H1 (cell line): ENCODE data around the gene ECI1. TPM values are rescaled to one million over a fixed set of nuclear protein-coding genes. Genes with fewer than 3 reads are reported as not detected.

Experiments
- CTCF ChIA-PET: fragments of 300-600 bp; sonication (Branson Sonifier 250); formaldehyde crosslinking; loops from one replicate; lab custom pipeline; 2021; ENCODE audit not compliant: partially characterized antibody; lab: Charles Lee
- POLR2A ChIA-PET: fragments of 300-600 bp; sonication (Branson Sonifier 250); formaldehyde crosslinking; loops from one replicate; lab custom pipeline; 2021; ENCODE audit warnings: inconsistent platforms; ENCODE audit not compliant: partially characterized antibody; lab: Charles Lee
- DNase-seq, 2 experiments: peaks; one replicate each; pipeline versions ENCODE4 v3.0.0 to v3.0.0-alpha.2; 2010 to 2022; ENCODE audit warnings: low spot score in 2 of 2, low read depth in 1 of 2, mixed read lengths in 1 of 2
- FAIRE-seq: peaks from 2 replicates; lab custom pipeline; 2011; peaks lifted over from hg19 to GRCh38; lab: Jason Lieb, UNC
- H2AFZ ChIP-seq: 2 replicates; pipeline ENCODE4 v1.8.1; 2012; ENCODE audit warnings: low read length, inconsistent platforms
- H2AK5ac ChIP-seq: 2 replicates; pipeline ENCODE4 v1.6.1; 2013; ENCODE audit warnings: low read depth, low read length
- H2BK120ac ChIP-seq: replicated peaks from 2 replicates; pipeline ENCODE3; 2013; ENCODE audit warnings: low read depth, low read length, inconsistent platforms
- H2BK12ac ChIP-seq: 2 replicates; pipeline ENCODE4 v1.6.1; 2013; ENCODE audit warnings: low read depth, low read length
- H2BK15ac ChIP-seq: 2 replicates; pipeline ENCODE4 v1.6.1; 2013; ENCODE audit warnings: low read length
- H2BK20ac ChIP-seq: 2 replicates; pipeline ENCODE4 v1.6.1; 2013; ENCODE audit warnings: low read length
- H2BK5ac ChIP-seq: 2 replicates; pipeline ENCODE4 v1.6.1; 2013; ENCODE audit warnings: low read depth, low read length
- H3K14ac ChIP-seq: 2 replicates; pipeline ENCODE4 v1.6.1; 2013; ENCODE audit warnings: inconsistent platforms; ENCODE audit not compliant: insufficient read length
- H3K18ac ChIP-seq: 2 replicates; pipeline ENCODE4 v1.6.1; 2013; ENCODE audit warnings: low read length; ENCODE audit errors: extremely low read depth
- H3K23ac ChIP-seq: 2 replicates; pipeline ENCODE4 v1.6.1; 2013; ENCODE audit warnings: inconsistent platforms; ENCODE audit not compliant: insufficient read length
- H3K23me2 ChIP-seq: 2 replicates; pipeline ENCODE4 v1.6.1; 2013; ENCODE audit warnings: low read depth, low read length
- H3K27ac ChIP-seq: 2 replicates; pipeline ENCODE4 v1.6.1; 2011; ENCODE audit warnings: low read depth, low read length, inconsistent platforms
- H3K27me3 ChIP-seq, 4 experiments: replicated peaks in 1 of 4; 1 replicate in 1 of 4; 2 replicates in 3 of 4; pipeline versions ENCODE4 v1.6.1 to v1.8.1; 2011 to 2013; ENCODE audit warnings: low read length in 3 of 4, mild to moderate bottlenecking in 3 of 4, inconsistent platforms in 2 of 4, mixed read lengths in 2 of 4, moderate library complexity in 1 of 4; ENCODE audit not compliant: control insufficient read depth in 3 of 4, insufficient read depth in 3 of 4; ENCODE audit errors: extremely low read depth in 1 of 4
- H3K36me3 ChIP-seq, 4 experiments: 2 replicates each; pipeline versions ENCODE4 v1.6.1 to v1.8.1; 2011 to 2013; ENCODE audit warnings: mild to moderate bottlenecking in 4 of 4, low read length in 3 of 4, moderate library complexity in 2 of 4, control low read depth in 1 of 4, inconsistent platforms in 1 of 4; ENCODE audit not compliant: insufficient read depth in 4 of 4, control insufficient read depth in 2 of 4
- H3K4ac ChIP-seq: replicated peaks from 2 replicates; pipeline ENCODE3; 2013; ENCODE audit warnings: low read length, low read depth, mixed read lengths, inconsistent platforms; ENCODE audit not compliant: insufficient read length
- H3K4me1 ChIP-seq, 4 experiments: replicated peaks in 1 of 4; 1 replicate in 1 of 4; 2 replicates in 3 of 4; pipeline versions ENCODE4 v1.6.1 to v1.8.1; 2011 to 2013; ENCODE audit warnings: low read length in 3 of 4, inconsistent platforms in 2 of 4, mixed read lengths in 1 of 4; ENCODE audit not compliant: insufficient read depth in 4 of 4, control insufficient read depth in 3 of 4
- H3K4me2 ChIP-seq, 2 experiments: 2 replicates each; pipeline versions ENCODE4 v1.6.1 to v1.8.1; 2011 to 2013; ENCODE audit warnings: low read depth in 2 of 2, low read length in 2 of 2, control low read depth in 1 of 2, inconsistent platforms in 1 of 2, mild to moderate bottlenecking in 1 of 2; ENCODE audit not compliant: insufficient read depth in 1 of 2
- H3K4me3 ChIP-seq, 4 experiments: fragments of 200-600, 300-600 bp in 1 of 4; sonication (generic), shearing (Covaris generic), sonication (Bioruptor Twin) in 1 of 4; 2 replicates each; pipeline versions ENCODE4 v1.5.1 to v1.8.1; 2011 to 2016; ENCODE audit warnings: low read length in 4 of 4, low read depth in 3 of 4, control low read depth in 2 of 4, inconsistent platforms in 2 of 4, mild to moderate bottlenecking in 2 of 4, mixed read lengths in 1 of 4, moderate library complexity in 1 of 4; ENCODE audit not compliant: insufficient read depth in 2 of 4; ENCODE audit errors: extremely low read depth in 1 of 4
- H3K56ac ChIP-seq: replicated peaks from 2 replicates; pipeline ENCODE3; 2013; ENCODE audit warnings: low read depth, mild to moderate bottlenecking, mixed read lengths, low read length, inconsistent platforms; ENCODE audit not compliant: insufficient read length
- H3K79me1 ChIP-seq: 2 replicates; pipeline ENCODE4 v1.6.1; 2013; ENCODE audit warnings: low read depth, low read length, control low read depth
- H3K79me2 ChIP-seq, 2 experiments: 2 replicates each; pipeline versions ENCODE4 v1.6.1 to v1.8.1; 2012 to 2013; ENCODE audit warnings: low read length in 2 of 2, mild to moderate bottlenecking in 2 of 2, inconsistent platforms in 1 of 2; ENCODE audit not compliant: insufficient read depth in 2 of 2, control insufficient read depth in 1 of 2
- H3K9ac ChIP-seq, 4 experiments: replicated peaks in 1 of 4; 1 replicate in 1 of 4; 2 replicates in 3 of 4; pipeline versions ENCODE4 v1.6.1 to v1.8.1; 2011 to 2013; ENCODE audit warnings: low read depth in 3 of 4, low read length in 3 of 4, control low read depth in 2 of 4, mild to moderate bottlenecking in 2 of 4, moderate library complexity in 2 of 4, inconsistent platforms in 1 of 4; ENCODE audit errors: extremely low read depth in 1 of 4
- H3K9me3 ChIP-seq, 2 experiments: 2 replicates each; pipeline versions ENCODE4 v1.6.1 to v1.8.1; 2012 to 2013; ENCODE audit warnings: mild to moderate bottlenecking in 2 of 2, moderate library complexity in 2 of 2, control low read depth in 1 of 2, inconsistent platforms in 1 of 2, low read depth in 1 of 2, low read length in 1 of 2, mixed read lengths in 1 of 2; ENCODE audit not compliant: insufficient read depth in 2 of 2
- H4K20me1 ChIP-seq, 2 experiments: replicated peaks in 1 of 2; 2 replicates each; pipeline versions ENCODE3 to v1.8.1; 2011 to 2013; ENCODE audit warnings: inconsistent platforms in 2 of 2, low read length in 2 of 2, mild to moderate bottlenecking in 1 of 2; ENCODE audit not compliant: insufficient read depth in 2 of 2, control insufficient read depth in 1 of 2
- H4K5ac ChIP-seq: 2 replicates; pipeline ENCODE4 v1.6.1; 2013; ENCODE audit warnings: low read length, low read depth, mixed read lengths, inconsistent platforms; ENCODE audit not compliant: insufficient read length
- H4K8ac ChIP-seq: 2 replicates; pipeline ENCODE4 v1.8.0; 2013; ENCODE audit warnings: mild to moderate bottlenecking, moderate library complexity, low read length, inconsistent platforms; ENCODE audit not compliant: insufficient read depth; ENCODE audit errors: extremely low read depth
- H4K91ac ChIP-seq: replicated peaks from 2 replicates; pipeline ENCODE3; 2013; ENCODE audit warnings: low read length, mixed read lengths, inconsistent platforms; ENCODE audit not compliant: insufficient read length
- CHD2 ChIP-seq: IDR thresholded peaks from 2 replicates; pipeline ENCODE4 v1.6.1; 2012; ENCODE audit warnings: low read length, improper control_type of control experiment
- EGR1 ChIP-seq: IDR thresholded peaks from 2 replicates; pipeline ENCODE4 v1.6.1; 2011; ENCODE audit warnings: low read depth, low read length, borderline replicate concordance
- HDAC2 ChIP-seq, 2 experiments: fragments of 300-600 bp in 1 of 2; sonication (generic) in 1 of 2; IDR thresholded peaks; 2 replicates each; pipeline ENCODE4 v1.6.1; 2011 to 2012; ENCODE audit warnings: low read depth in 2 of 2, low read length in 2 of 2, mild to moderate bottlenecking in 2 of 2, moderate library complexity in 2 of 2, borderline replicate concordance in 1 of 2, inconsistent platforms in 1 of 2
- JUN ChIP-seq: IDR thresholded peaks from 2 replicates; pipeline ENCODE4 v1.6.1; 2011; ENCODE audit warnings: low read depth, mild to moderate bottlenecking, improper control_type of control experiment, low read length
- KDM4A ChIP-seq: IDR thresholded peaks from one replicate; pipeline ENCODE4 v1.7.1; 2012; ENCODE audit warnings: low read depth, mild to moderate bottlenecking, moderate library complexity, low read length, inconsistent platforms; ENCODE audit not compliant: severe bottlenecking
- SP4 ChIP-seq: IDR thresholded peaks from 2 replicates; pipeline ENCODE4 v1.6.1; 2012; ENCODE audit warnings: low read length, inconsistent platforms
- WGBS, 2 experiments: shearing (Covaris generic) in 1 of 2; methylation state at CpG; one replicate each; pipeline versions ENCODE4 v1.1.6 to v1.1.7; 2013 to 2015; ENCODE audit warnings: low lambda C conversion rate in 2 of 2, mixed read lengths in 2 of 2, inconsistent platforms in 1 of 2, low coverage in 1 of 2, missing lambda C conversion rate in 1 of 2; ENCODE audit not compliant: insufficient replicate concordance in 2 of 2, insufficient coverage in 1 of 2, insufficient read length in 1 of 2; ENCODE audit errors: extremely low coverage in 1 of 2, missing lambda C conversion rate in 1 of 2; 5-methylcytosine and 5-hydroxymethylcytosine counted together
- polyA plus RNA-seq, 7 experiments: library from polyadenylated mRNA; depleted of rRNA in 3 of 7; stranded (reverse) in 5 of 7; unstranded in 2 of 7; fragments of >200 nt in 5 of 7; fragments of 200-250 nt in 2 of 7; gene quantifications; 1 replicate in 5 of 7; 2 replicates in 1 of 7; 4 replicates in 1 of 7; pipeline versions ENCODE4 v1.2.1 to v1.2.3, GENCODE V29; 2011 to 2013; ENCODE audit warnings: missing spikeins in 2 of 7, mixed read lengths in 2 of 7
- total RNA-seq: library from RNA; stranded (reverse); fragmentation: NEBNext Ultra II Directional; extraction: Animal tissue kit (Norgen Biotek cat#: 25700); gene quantifications from 2 replicates; pipeline ENCODE4 v1.2.1, GENCODE V29; 2021

The ECI1 gene
- total and polyA plus RNA-seq, 2 of the 8 experiments (the other 6 are each of a cell fraction or from before 2014, with no cell fraction given): 79.5 to 151 TPM

GRCh38 chr16:2233872-2234812, 17.2 kb downstream of the ECI1 start:
- no peak overlapping the region for H3K18ac ChIP-seq
- H4K8ac ChIP-seq: no peak overlapping the region; the same call in 1 of the 2 replicates
- DNase-seq (no peak), FAIRE-seq (no peak)
- H4K5ac ChIP-seq: no peak overlapping the region
- no peaks in the 10 kb centered on the region for H3K79me2 ChIP-seq
- H2BK20ac ChIP-seq: no peak overlapping the region
- H2AK5ac ChIP-seq: no peak overlapping the region
- peaks cover 16% of the 10 kb centered on the region; the same call in 1 of the 2 replicates for H3K23me2 ChIP-seq
- H3K14ac ChIP-seq: no peak overlapping the region
- no peak overlapping the region for H4K91ac ChIP-seq
- H2BK15ac ChIP-seq: no peak overlapping the region
- peaks cover 3 to 48% (median 6%) of the 10 kb centered on the region in 4 experiments; a peak in 5 of 8 replicates for H3K36me3 ChIP-seq
- H3K4me2 ChIP-seq: no peak overlapping the region
- H3K4ac ChIP-seq: no peak overlapping the region
- peaks cover 0 to 19% (median 10%) of the 10 kb centered on the region in 4 experiments; a peak in 5 of 7 replicates for H3K4me1 ChIP-seq
- no peak overlapping the region for H3K23ac ChIP-seq
- H3K4me3 ChIP-seq: no peak overlapping the region
- no peak overlapping the region for H2BK5ac ChIP-seq
- no peaks in the 10 kb centered on the region for H3K79me1 ChIP-seq
- ChIA-PET POLR2A (interaction anchor here (0.6 to 3.1 kb wide), 4 partner anchors 18 to 28 kb away, joined by 3 to 14 read pairs (median 4); partner anchors contain the start of gene ECI1), CTCF (interaction anchor here (0.6 to 2.7 kb wide), 3 partner anchors 11 to 39 kb away, joined by 3 to 9 read pairs (median 3); no protein-coding TSS in a partner anchor)
- no peak overlapping the region for H3K27ac ChIP-seq
- 96% methylated on average over 50 of the region's 51 CpGs; no CpG with 5 or more reads in 1 of the 2 experiments for WGBS, 2 experiments
- H2BK12ac ChIP-seq: no peak overlapping the region
- H2AFZ ChIP-seq: no peak overlapping the region
- H2BK120ac ChIP-seq: no peak overlapping the region
- H3K56ac ChIP-seq: no peak overlapping the region
- H4K20me1 ChIP-seq: peaks cover 3 to 16% of the 10 kb centered on the region in 2 experiments
- no peak overlapping the region for H3K9ac ChIP-seq
- peaks cover 4 to 20% (median 16%) of the 10 kb centered on the region in 4 experiments; a peak in 6 of 7 replicates for H3K27me3 ChIP-seq
- H3K9me3 ChIP-seq: no peaks in the 10 kb centered on the region
- TF ChIP-seq JUN: no peak
- TF ChIP-seq EGR1: no peak
- no peak for TF ChIP-seq SP4
- no peak for TF ChIP-seq KDM4A
- TF ChIP-seq HDAC2 (IDR thresholded peaks at IDR 0.05; ENCODE audit: borderline replicate concordance in 1 of 2, low read depth in 2 of 2, low read length in 2 of 2): no peak
- TF ChIP-seq CHD2: no peak
